GM12801 (cell line): ENCODE measurements around the gene KIRREL2.

Experiments used
- TF ChIP-seq, protein P1 (sequence below): IDR thresholded peaks from one replicate; pipeline ENCODE4 v1.5.1; 2011; ENCODE audit warnings: control low read depth; ENCODE audit not compliant: insufficient read length; ENCODE audit errors: extremely low read depth

KIRREL2 gene

DNA sequence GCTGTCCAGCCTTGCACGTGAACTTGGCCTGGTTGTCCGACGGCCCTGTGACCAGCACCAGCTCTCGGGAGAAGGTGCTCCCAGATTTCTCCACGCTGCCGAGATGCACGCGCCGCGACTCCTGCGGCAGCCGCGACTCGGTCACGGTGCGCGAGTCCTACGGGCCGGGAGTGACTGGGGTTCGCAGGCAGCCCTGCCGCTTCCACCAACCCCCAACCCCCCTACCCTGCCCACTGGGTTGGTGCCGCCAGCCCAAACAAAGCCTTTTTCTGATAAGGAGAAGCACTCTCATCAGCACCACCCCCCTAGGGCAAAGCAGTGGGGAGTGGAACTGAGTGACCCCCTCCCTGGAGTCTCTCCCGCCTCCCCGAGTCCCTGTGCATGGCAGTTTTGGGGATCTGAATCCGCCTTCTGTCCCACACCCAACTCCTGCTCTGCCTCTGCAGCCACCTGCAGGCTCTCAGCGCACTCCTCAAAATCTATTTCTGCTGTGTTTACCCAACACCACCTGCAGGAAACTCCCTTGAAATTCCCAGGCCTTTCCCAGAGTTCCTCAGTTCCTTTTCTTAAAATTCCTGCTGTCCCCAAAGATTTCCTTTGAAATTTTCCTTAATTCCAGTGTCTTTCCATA is 10.6 kb upstream of the KIRREL2 start:
- TF ChIP-seq, protein P1, sequence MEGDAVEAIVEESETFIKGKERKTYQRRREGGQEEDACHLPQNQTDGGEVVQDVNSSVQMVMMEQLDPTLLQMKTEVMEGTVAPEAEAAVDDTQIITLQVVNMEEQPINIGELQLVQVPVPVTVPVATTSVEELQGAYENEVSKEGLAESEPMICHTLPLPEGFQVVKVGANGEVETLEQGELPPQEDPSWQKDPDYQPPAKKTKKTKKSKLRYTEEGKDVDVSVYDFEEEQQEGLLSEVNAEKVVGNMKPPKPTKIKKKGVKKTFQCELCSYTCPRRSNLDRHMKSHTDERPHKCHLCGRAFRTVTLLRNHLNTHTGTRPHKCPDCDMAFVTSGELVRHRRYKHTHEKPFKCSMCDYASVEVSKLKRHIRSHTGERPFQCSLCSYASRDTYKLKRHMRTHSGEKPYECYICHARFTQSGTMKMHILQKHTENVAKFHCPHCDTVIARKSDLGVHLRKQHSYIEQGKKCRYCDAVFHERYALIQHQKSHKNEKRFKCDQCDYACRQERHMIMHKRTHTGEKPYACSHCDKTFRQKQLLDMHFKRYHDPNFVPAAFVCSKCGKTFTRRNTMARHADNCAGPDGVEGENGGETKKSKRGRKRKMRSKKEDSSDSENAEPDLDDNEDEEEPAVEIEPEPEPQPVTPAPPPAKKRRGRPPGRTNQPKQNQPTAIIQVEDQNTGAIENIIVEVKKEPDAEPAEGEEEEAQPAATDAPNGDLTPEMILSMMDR = no peak

DNA sequence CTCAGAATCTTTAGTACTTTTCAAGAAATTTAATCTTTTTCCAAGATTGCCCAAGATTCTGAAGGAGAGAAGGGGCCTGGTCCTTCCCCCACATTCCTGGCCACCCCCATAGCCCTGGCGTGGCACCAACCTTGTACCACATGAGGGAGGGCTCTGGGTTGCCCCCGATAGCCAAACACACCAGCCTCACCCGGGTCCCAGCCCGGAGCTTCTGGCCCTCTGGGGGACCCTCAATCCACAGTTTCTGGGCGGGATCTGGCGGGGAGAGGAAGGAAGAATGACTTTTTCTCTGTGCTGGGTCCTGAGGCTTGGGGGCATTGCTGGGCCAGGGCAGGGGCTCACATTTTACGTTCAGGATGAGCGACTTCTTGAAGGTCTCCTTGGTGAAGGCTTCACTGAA is 8.8 kb upstream of the KIRREL2 start:
- TF ChIP-seq, protein P1 = no peak

DNA sequence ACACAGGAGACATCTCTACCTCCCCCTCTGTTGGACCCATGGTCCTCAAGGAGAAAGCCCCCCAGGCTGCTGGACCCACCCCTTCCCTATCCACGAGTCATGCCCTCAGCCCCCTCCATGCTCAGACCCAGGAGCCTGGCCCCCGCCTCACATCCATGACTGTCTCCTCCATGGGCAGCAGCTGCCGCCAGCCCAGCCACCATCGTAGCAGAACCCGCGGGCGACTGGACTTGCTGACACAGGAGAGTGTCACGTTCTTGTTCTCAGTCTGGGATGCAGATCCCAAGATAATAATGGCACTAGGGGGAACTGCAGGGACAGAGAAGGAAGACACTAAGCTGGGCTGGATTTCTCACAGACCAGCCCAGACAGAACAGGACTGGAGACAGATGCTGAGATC is 8.2 kb upstream of the KIRREL2 start:
- TF ChIP-seq, protein P1 = no peak

- TF ChIP-seq, protein P1 = no peak
These were observed 7.7 kb upstream of the KIRREL2 start for GRCh38 chr19:35848919-35849505.

DNA sequence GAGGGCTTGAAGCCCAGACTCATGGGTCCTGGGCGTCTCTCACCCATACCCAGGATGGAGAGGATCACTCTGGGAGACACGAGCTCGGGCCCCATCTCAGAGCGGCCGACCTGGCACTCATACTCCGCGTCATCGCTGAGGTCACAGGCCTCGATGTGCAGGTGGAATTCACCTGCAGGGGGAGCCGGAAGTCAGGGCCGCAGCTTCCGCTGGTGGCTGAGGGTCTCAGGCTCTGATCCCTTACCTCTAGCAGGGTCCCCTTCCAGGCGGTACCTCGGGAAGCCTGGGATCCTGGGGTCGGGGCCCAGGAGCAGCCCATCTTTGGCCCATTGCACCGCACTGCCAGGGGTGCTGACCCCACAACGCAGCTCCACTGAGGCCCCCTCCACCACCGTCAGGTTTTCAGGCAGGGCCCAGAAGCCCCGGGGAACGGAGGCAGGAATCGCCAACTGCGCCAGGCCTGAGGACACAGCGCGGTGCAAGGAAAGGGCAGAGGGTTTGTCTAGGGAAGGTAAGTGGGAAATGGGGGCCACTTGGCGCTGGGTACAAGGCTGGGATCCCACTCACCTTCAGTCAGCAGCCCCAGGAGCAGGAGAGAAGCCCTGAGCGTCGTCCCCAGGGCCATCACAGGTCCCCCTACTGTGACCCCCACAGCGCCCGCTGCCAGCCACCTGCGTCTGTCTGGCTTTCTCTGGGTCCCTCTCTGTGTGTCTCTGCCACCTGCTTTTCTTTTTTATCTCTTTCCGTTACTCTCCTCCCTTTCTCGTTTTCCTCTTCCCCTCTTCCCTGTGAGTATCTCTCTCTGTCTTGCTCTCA is 5.3 kb upstream of the KIRREL2 start:
- TF ChIP-seq, protein P1 = no peak

- TF ChIP-seq, protein P1 = no peak
These were observed 4.5 kb upstream of the KIRREL2 start, which contains the start of gene NPHS1 for GRCh38 chr19:35852029-35852780. NPHS1 (minus strand) TSS chr19:35852504; CDS start chr19:35851837, 667 bp downstream.
